Activated CD8-positive, alpha-beta memory T cell treated with anti-CD3 and anti-CD28 coated beads, Interleukin-2, amount 50 U/mL, for 48 hours (primary cell): Measurements from ENCODE around the gene ABHD17A.
A peak's percentile ranks its signal among the peaks of the same experiment; 100 is the strongest.

Experiments
- DNase-seq: peaks from one replicate; pipeline ENCODE4 v3.0.0-alpha.2; 2020

The ABHD17A gene

GRCh38 chr19:1850809-1851653 lies 34.3 kb downstream of the ABHD17A start:
- no peak for DNase-seq

- no peak for DNase-seq
Measured at GRCh38 chr19:1849886-1850398, 35.4 kb downstream of the ABHD17A start.

DNA sequence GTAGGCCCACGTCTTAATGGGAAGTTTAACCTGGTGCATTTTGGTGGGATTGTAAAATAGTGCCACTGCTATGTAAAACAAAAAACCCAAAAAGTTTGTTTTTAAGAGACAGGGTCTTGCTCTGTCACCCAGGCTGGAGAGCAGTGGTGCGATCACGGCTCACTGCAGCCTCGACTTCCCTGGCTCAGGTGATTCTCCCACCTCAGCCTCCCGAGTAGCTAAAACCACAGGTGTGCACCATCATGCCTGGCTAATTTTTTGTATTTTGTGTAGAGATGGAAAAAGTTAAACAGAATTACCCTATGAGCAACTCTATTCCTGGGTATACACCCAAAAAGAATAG lies 36.2 kb downstream of the ABHD17A start:
- DNase-seq, result no peak

- peak; percentile 99 for DNase-seq
Measured at GRCh38 chr19:1848399-1849131, 36.7 kb downstream of the ABHD17A start, which contains the start of gene REXO1. Gene REXO1 (minus strand): TSS chr19:1848483. CDS start chr19:1848358, 125 bp downstream.

DNA sequence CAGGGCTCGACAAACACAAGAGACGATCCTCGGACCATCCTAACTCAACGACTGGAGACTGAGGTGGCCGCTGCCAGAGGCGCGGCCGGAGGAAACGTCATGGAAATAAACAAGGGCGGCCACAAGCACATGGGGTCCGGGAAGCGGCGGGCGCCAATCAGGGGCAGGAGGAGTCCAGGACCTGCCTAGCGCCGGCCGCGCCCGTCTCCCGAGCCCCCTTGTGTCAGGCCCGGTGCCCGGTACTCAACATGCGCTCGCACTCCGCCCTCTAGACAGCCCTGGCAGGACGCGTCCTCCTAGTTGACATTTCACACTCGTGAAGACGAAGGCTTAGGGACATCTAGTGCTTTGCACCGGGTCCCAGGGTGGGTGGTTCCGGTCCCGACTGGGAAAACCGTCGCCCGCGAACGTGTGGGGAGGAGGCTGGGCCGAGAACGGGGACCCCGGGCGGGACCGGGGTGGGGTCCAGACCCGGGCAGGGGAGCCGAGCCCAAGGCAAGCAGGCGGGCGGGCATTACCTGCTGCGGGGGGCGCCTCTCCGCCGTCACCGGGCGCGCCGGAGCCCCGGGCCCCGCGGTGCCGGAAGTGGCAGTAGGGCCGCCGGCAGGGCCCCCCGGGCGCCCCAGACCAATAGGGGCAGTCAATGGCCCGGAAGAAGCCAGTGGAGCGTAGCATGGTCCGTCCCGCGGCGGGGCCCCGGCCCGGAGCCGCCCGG lies 37.5 kb downstream of the ABHD17A start:
- DNase-seq, result peak; percentile 76

- no peak for DNase-seq
Measured at GRCh38 chr19:1847348-1847683, 38.0 kb downstream of the ABHD17A start.

GRCh38 chr19:1846517-1847204 lies 38.6 kb downstream of the ABHD17A start:
- no peak for DNase-seq

GRCh38 chr19:1845642-1846041 lies 39.7 kb downstream of the ABHD17A start:
- DNase-seq, result no peak

DNA sequence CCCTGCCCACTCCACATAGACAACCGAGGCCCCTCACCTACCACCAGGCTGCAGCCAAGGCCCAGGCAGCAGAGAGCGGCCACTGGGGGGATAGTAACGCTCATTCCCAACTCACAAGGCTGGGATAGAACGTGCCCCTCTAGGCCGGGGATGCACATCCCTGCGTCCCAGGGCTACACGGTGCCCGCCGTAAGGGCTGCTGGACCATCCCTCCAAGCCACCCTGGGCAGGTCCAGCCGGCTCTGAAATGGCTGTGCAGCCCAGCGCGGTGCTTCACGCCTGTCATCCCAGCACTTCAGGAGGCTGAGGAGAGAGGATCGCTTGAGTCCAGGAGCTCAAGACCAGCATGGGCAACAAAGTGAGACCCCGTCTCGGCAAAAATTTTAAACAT lies 40.2 kb downstream of the ABHD17A start:
- no peak for DNase-seq

- DNase-seq, result no peak
Measured at GRCh38 chr19:1844513-1845124, 40.7 kb downstream of the ABHD17A start.

- no peak for DNase-seq
Measured at GRCh38 chr19:1843646-1844394, 41.5 kb downstream of the ABHD17A start.

GRCh38 chr19:1843116-1843515 lies 42.2 kb downstream of the ABHD17A start:
- no peak for DNase-seq

DNA sequence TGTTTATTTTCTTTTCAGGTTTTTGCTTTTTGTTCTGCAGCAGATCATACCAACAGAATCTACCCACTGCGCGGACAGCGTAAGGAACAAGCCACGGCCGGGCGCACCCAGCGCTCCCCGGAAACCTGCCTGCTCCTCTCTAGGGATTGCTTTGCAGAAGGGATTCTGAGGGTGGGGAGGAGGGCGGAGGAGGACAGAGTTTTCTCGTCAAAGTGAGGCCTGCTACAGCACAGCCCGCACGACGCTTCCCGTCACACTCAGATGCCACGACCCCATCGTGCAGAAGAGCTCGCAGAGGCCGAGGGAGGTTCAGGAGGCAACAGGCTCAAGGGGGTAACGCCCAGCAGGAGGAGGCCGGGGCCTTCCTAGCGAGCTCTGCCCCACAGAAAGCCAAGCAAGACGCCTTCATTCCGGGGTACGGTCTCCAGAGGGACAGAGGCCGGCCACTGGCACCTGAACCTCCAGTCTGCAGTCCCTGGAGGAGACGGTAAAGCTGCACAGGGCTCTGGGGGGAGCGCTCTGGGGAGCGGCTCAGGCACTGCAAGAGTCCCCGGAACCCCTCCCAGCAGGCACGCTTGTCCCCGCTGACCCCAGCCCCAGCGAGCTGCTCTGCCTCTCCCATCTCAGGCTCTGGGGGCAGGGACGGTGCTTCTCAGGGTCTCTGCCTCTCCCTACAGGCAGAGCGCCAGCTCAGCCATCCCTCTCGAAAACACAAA lies 43.9 kb downstream of the ABHD17A start:
- no peak for DNase-seq

DNA sequence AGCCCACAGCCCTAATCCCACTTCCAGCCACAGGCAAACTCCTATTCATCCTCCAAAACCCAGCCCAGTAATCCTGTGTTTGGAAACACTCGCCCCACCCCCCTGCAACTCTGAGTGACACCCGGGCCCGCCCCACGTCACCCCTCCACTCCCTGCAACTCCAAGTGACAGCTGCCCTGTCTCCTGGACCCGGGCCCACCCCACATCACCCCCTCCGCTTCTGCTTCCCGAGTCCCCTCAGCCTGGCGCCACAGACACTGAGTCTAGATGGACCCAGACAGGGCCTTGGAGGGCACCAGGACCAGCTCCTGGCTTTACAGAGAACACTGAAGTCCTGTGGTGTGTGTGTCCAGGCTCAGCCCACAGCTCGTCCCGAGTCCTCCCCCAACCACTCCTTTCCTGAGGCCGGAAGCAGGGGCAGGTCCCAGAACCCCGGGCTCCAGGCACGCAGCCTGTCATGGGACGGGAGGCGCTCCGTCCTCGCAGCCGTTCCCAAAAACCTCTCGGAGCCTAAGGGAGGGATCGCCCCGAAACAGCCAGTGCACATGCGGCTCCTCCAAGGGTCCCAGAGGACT lies 44.7 kb downstream of the ABHD17A start:
- DNase-seq, result no peak

DNA sequence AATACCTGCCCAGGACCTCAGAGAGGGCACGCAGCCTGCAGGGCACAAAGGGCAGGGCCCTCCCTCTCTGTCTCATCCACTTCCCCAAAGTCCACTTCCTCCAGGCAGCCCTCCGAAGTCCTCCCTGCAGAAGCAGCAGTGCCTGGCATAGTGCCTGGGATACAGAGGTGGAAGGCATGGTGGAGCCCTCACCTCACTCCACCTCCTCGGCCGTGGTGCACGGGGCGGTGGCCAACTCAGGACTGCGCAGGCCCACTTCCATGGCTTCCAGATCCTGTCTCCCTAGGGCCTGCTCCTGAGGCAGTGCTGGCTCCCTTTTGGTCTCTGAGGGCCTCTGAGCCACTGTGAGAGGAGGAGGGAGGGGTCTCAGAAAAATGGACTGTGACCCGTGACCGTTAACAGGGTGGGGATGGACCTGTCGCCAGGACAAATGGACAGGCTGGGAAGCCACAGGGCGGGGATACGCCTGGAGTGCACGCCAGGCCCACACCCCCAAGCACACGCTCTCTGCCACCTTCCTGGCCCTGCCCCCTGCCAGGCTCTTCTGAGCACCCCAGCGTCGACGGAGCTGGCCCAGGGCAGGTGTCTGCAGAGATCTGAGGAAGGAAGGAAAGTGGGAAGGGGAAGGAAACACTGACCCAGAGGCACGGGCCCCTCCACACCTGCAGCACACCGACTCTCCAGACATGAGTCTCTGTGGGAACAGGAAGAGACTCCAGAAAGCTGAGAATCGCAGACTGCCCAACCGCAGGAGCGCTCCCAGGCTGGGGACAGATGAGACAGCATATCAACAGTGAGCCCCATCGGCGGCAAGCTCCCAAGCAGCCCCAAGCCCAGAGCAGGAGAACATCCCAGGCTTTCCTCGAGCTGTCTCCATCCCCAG lies 45.4 kb downstream of the ABHD17A start:
- no peak for DNase-seq

GRCh38 chr19:1837625-1838105 lies 47.6 kb downstream of the ABHD17A start:
- DNase-seq, result peak; percentile 93

- DNase-seq, result no peak
Measured at GRCh38 chr19:1837222-1837565, 48.1 kb downstream of the ABHD17A start.

DNA sequence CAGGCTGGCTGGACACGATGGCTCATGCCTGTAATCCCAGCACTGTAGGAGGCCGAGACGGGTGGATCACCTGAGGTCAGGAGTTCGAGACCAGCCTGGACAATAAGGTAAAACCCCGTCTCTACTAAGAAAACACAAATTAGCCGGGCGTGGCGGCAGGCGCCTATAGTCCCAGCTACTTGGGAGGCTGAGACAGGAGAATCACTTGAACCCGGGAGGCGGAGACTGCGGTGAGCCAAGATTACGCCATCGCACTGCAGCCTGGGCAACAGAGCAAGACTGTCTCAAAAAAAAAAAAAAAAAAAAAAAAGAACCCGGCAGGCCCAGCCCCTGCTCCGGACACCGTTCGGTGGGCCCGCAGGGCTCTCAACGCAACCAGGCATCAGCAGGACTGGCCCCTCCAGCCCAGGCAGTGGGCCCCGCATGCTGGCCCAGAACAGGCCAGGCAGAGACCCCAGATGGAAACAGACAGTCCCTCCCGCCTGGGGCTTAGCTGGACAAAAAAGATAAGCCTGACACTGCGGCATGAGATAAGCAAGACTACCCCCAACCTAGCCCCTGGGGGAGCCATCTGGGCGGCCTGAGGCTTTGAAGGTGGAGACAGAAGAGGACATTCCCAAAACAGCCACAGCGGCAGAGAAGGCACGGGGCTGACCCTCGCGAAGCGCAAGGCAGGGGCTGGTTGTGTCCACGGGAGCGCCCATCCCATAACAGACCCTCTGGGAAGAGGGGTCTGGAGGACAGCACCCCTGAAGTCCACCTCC lies 48.7 kb downstream of the ABHD17A start:
- DNase-seq, result no peak

- no peak for DNase-seq
Measured at GRCh38 chr19:1833540-1833939, 51.8 kb downstream of the ABHD17A start.
